ENCODE results near the gene USF3. TPM values are rescaled to one million over a fixed set of nuclear protein-coding genes. Genes with fewer than 3 reads are reported as not detected.

The USF3 gene
- total and polyA plus RNA-seq, 2 of the 8 experiments (the other 6 are each of a cell fraction or from before 2014, with no cell fraction given) = 9.6 to 18.5 TPM

- Histone ChIP-seq H2BK120ac (replicated peaks; ENCODE audit: low read depth, low read length) (peak within 1 kb of the TSS; percentile 96), H4K8ac (ENCODE audit: extremely low read depth, insufficient read depth, low read length) (peak within 1 kb of the TSS; percentile 99), H2AFZ (ENCODE audit: low read length) (peak within 1 kb of the TSS; percentile 68), H3K4me3 (ENCODE audit: extremely low read depth in 1 of 4, insufficient read depth in 2 of 4, low read depth in 3 of 4, low read length in 4 of 4) (peak within 1 kb of the TSS; percentile 95 to 100 (median 98)), H2AK5ac (ENCODE audit: low read depth, low read length) (no peak within 1 kb of the TSS), H2BK5ac (ENCODE audit: low read depth, low read length) (peak within 1 kb of the TSS; percentile 84), H3K79me2 (ENCODE audit: control insufficient read depth in 1 of 2, insufficient read depth in 2 of 2, low read length in 2 of 2) (peaks cover 22 to 88% of the 10 kb centered on the region in 2 experiments), H3K4ac (replicated peaks; ENCODE audit: insufficient read length, low read depth, low read length) (peak within 1 kb of the TSS; percentile 97), H3K18ac (ENCODE audit: extremely low read depth, low read length) (peak within 1 kb of the TSS; percentile 84; the same call in 1 of the 2 replicates), H3K27me3 (replicated peaks in 1 of 4; ENCODE audit: control insufficient read depth in 3 of 4, extremely low read depth in 1 of 4, insufficient read depth in 3 of 4, low read length in 3 of 4) (no peaks in the 10 kb centered on the region), H4K5ac (ENCODE audit: insufficient read length, low read depth, low read length) (peak within 1 kb of the TSS; percentile 95), H3K36me3 (ENCODE audit: control insufficient read depth in 2 of 4, insufficient read depth in 4 of 4, low read length in 3 of 4) (no peaks in the 10 kb centered on the region), H3K56ac (replicated peaks; ENCODE audit: insufficient read length, low read depth, low read length) (peak within 1 kb of the TSS; percentile 99), H3K9ac (replicated peaks in 1 of 4; ENCODE audit: extremely low read depth in 1 of 4, low read depth in 3 of 4, low read length in 3 of 4) (peak within 1 kb of the TSS; percentile 93 to 98 (median 94)), H3K23ac (ENCODE audit: insufficient read length) (no peak within 1 kb of the TSS), H2BK20ac (ENCODE audit: low read length) (no peak within 1 kb of the TSS), H4K91ac (replicated peaks; ENCODE audit: insufficient read length, low read length) (peak within 1 kb of the TSS; percentile 99), H3K14ac (ENCODE audit: insufficient read length) (peak within 1 kb of the TSS; percentile 91), H2BK12ac (ENCODE audit: low read depth, low read length) (peak within 1 kb of the TSS; percentile 64), H4K20me1 (replicated peaks in 1 of 2; ENCODE audit: control insufficient read depth in 1 of 2, insufficient read depth in 2 of 2, low read length in 2 of 2) (peaks cover 0 to 4% of the 10 kb centered on the region in 2 experiments), H2BK15ac (ENCODE audit: low read length) (no peak within 1 kb of the TSS), H3K4me2 (ENCODE audit: insufficient read depth in 1 of 2, low read depth in 2 of 2, low read length in 2 of 2) (peak within 1 kb of the TSS; percentile 85 to 99), H3K79me1 (ENCODE audit: low read depth, low read length) (no peaks in the 10 kb centered on the region; the same call in 1 of the 2 replicates), H3K23me2 (ENCODE audit: low read depth, low read length) (peaks cover 13% of the 10 kb centered on the region), H3K27ac (ENCODE audit: low read depth, low read length) (peak within 1 kb of the TSS; percentile 99), H3K4me1 (replicated peaks in 1 of 4; ENCODE audit: control insufficient read depth in 3 of 4, insufficient read depth in 4 of 4, low read length in 3 of 4) (peaks cover 0 to 6% (median 2%) of the 10 kb centered on the region in 4 experiments; a peak in 4 of 7 replicates), H3K9me3 (ENCODE audit: insufficient read depth in 2 of 2, low read depth in 1 of 2, low read length in 1 of 2) (no peaks in the 10 kb centered on the region)
- peak; percentile 75 to 90 for DNase-seq (ENCODE audit: low read depth in 1 of 2, low spot score in 2 of 2)
- WGBS, 2 experiments (ENCODE audit: extremely low coverage in 1 of 2, insufficient coverage in 1 of 2, insufficient read length in 1 of 2, insufficient replicate concordance in 2 of 2, low coverage in 1 of 2, low lambda C conversion rate in 2 of 2, missing lambda C conversion rate in 1 of 2) = 1% methylated on average over 65 of the region's 72 CpGs; no CpG with 5 or more reads in 1 of the 2 experiments
- no peak for FAIRE-seq
- ChIA-PET POLR2A (ENCODE audit: partially characterized antibody) (interaction anchor here (0.6 to 3.4 kb wide), 16 partner anchors 7 to 726 kb away, joined by 3 to 21 read pairs (median 5); a partner anchor contains a TSS), CTCF (ENCODE audit: partially characterized antibody) (interaction anchor here (0.5 to 3.0 kb wide), 23 partner anchors 11 to 1854 kb away, joined by 3 to 34 read pairs (median 4); no protein-coding TSS in a partner anchor)
- no peak for TF ChIP-seq EGR1 (IDR thresholded peaks at IDR 0.05; ENCODE audit: borderline replicate concordance, low read depth, low read length)
- peak; percentile 77 to 78 for TF ChIP-seq POLR2A (IDR thresholded peaks at IDR 0.05; ENCODE audit: control extremely low read depth in 1 of 2, low read depth in 2 of 2, low read length in 2 of 2)
- TF ChIP-seq CREB1 (IDR thresholded peaks at IDR 0.05) = no peak
- peak; percentile 91 for TF ChIP-seq POLR2AphosphoS5 (IDR thresholded peaks at IDR 0.05; ENCODE audit: low read depth, low read length)
- TF ChIP-seq USF2 (IDR thresholded peaks at IDR 0.05; ENCODE audit: low read length) = no peak
- TF ChIP-seq SP2 (IDR thresholded peaks at IDR 0.05; ENCODE audit: low read length) = no peak
- TF ChIP-seq RAD21 (IDR thresholded peaks at IDR 0.05 in 1 of 2, conservative IDR thresholded peaks at IDR 0.05 in 1 of 2; ENCODE audit: low read depth in 2 of 2, low read length in 2 of 2) = 0 out of 4 replicates have a peak, but pooled peaks of 1 of the 2 experiments have one; percentile 1
- no peak for TF ChIP-seq HDAC6 (IDR thresholded peaks at IDR 0.05; ENCODE audit: low read depth, low read length)
- TF ChIP-seq CEBPB (IDR thresholded peaks at IDR 0.05; ENCODE audit: low read depth, low read length) = peak; percentile 32; the same call in 1 of the 2 replicates
- TF ChIP-seq MAX (IDR thresholded peaks at IDR 0.05) = peak; percentile 92
- no peak for TF ChIP-seq SP4 (IDR thresholded peaks at IDR 0.05; ENCODE audit: low read length)
These were observed 49.5 kb upstream of the USF3 start, which contains the start of gene NAA50 for GRCh38 chr3:113745756-113746547. TSS of gene NAA50 (minus strand) at chr3:113746249. CDS start at chr3:113745949, 300 bp downstream.

All from H1 (cell line).